Measurements from ENCODE around the gene SCAF4.
"Not testable (repeated sequence)": the region's sequence is repeated elsewhere in the genome, so short reads cannot be mapped to it uniquely, and the experiment has no call there.

Gene SCAF4, protein sequence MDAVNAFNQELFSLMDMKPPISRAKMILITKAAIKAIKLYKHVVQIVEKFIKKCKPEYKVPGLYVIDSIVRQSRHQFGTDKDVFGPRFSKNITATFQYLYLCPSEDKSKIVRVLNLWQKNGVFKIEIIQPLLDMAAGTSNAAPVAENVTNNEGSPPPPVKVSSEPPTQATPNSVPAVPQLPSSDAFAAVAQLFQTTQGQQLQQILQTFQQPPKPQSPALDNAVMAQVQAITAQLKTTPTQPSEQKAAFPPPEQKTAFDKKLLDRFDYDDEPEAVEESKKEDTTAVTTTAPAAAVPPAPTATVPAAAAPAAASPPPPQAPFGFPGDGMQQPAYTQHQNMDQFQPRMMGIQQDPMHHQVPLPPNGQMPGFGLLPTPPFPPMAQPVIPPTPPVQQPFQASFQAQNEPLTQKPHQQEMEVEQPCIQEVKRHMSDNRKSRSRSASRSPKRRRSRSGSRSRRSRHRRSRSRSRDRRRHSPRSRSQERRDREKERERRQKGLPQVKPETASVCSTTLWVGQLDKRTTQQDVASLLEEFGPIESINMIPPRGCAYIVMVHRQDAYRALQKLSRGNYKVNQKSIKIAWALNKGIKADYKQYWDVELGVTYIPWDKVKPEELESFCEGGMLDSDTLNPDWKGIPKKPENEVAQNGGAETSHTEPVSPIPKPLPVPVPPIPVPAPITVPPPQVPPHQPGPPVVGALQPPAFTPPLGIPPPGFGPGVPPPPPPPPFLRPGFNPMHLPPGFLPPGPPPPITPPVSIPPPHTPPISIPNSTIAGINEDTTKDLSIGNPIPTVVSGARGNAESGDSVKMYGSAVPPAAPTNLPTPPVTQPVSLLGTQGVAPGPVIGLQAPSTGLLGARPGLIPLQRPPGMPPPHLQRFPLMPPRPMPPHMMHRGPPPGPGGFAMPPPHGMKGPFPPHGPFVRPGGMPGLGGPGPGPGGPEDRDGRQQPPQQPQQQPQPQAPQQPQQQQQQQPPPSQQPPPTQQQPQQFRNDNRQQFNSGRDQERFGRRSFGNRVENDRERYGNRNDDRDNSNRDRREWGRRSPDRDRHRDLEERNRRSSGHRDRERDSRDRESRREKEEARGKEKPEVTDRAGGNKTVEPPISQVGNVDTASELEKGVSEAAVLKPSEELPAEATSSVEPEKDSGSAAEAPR

DNA sequence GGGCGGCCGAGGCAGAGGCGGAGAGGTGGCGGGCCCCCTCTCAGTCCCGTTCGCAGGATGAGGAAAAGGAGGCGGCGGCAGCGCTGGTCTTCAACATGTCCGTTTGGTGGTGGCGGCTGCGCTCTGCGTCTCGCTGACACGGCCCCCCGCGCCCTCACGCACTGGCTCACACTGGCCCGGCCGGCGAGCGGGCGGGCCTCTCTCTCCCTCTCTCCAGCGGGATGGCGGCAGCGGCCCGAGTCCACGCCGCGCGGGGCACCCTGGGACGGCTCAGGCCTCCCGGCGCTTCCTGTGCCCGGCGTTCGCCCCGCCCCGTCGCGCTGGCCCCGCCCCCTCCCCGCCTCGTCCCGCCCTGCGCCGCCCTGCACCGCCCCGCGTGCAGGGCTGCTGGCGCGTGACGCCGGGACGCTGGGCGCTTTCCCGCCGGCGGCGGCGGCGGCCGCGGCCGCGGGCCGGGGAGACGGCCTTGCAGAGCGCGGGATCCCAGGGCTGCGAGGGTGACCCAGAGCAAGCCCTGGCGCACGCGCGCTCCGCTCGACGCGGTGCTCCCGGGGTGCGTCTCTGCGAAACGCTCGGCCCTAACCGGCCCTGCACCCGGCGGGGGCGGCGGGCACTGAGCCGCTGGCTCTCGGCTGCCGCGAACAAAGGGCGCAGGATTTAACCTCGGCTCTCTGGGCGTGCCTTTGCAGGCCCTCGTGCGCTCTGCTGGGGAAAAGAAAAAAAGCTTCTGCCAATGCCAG, at the start of gene SCAF4:
SCAF4 (minus strand) TSS at position 262 of the 740 bp plus-strand sequence. CDS start 426 bp downstream, outside the sequence.
- DNase-seq (ENCODE audit: low read depth) = peak; percentile 64

DNA sequence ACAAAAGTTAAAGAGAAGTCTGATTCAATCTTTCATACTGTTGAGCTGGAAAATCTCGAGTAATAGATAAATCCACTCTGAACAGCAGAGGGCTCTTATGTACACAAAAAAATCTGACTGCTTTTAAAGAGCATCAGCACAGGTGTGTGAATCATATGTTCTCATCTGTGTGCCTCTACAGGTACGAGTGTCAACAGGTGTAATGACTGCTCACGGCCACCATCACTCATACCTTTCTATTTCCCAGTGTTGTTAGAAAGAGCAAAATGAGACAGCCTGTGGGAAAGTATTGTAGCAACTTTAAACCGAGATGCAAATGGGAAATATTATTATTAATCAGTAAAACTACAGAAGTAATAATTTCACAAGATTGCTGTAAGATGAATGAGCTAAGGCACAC, 49.0 kb upstream of the SCAF4 start:
- DNase-seq (ENCODE audit: low read depth) = no peak

DNA sequence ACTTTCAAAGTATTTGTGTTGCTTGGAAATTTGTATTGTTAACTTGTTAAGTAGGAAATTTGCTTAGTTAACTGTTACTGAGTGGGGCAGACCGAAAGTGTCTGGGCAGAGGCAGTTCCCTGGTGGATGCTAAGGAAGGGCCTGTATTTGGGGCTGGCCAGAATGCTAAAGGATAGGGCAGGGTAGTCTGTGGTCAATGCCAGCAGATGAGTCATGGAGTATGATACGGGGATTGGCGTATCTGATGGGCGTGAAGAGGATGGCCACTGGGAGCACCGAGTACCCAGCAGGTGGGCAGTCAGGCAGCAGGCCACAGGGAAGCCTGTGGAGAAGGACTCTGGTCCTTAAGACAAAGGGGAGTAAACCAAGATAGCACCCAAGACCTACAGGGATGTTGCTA, 46.6 kb upstream of the SCAF4 start:
- DNase-seq (ENCODE audit: low read depth) = peak; percentile 11

DNA sequence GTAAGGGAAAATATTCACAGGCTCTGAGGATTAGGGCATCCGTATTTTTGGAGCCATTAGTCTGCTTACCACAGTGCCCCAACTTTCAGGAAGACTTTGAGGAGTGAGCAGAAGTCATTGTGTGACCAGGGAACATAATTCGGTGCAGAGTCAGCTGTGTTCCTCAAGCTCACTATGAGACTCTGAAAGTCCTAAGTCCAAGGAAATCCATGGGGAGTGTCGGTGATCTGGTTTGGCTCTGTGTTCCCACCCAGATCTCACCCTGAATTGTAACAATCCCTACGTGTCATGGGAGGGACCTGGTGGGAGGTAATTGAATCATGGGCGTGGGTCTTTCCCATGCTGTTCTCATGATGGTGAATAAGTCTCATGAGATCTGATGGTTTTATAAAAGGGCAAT, 45.9 kb upstream of the SCAF4 start:
- no peak for DNase-seq (ENCODE audit: low read depth)

DNA sequence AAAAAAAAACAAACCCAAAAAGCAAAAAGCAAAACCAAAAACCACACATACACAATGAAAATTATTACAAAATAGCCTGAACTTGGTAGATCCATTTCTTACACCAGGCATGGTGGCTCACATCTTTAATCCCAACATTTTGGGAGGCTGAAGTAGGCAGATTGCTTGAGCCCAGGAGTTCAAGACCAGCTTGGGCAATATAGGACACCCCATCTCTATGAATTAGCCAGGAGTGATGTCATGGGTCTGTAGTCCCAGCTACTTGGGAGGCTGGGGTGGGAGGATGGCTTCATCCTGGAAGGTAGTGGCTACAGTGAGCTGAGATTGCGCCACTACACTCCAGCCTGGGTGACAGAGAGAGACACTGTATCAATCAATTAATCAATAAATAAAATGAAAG, 42.1 kb upstream of the SCAF4 start:
- DNase-seq (ENCODE audit: low read depth) = no peak

DNA sequence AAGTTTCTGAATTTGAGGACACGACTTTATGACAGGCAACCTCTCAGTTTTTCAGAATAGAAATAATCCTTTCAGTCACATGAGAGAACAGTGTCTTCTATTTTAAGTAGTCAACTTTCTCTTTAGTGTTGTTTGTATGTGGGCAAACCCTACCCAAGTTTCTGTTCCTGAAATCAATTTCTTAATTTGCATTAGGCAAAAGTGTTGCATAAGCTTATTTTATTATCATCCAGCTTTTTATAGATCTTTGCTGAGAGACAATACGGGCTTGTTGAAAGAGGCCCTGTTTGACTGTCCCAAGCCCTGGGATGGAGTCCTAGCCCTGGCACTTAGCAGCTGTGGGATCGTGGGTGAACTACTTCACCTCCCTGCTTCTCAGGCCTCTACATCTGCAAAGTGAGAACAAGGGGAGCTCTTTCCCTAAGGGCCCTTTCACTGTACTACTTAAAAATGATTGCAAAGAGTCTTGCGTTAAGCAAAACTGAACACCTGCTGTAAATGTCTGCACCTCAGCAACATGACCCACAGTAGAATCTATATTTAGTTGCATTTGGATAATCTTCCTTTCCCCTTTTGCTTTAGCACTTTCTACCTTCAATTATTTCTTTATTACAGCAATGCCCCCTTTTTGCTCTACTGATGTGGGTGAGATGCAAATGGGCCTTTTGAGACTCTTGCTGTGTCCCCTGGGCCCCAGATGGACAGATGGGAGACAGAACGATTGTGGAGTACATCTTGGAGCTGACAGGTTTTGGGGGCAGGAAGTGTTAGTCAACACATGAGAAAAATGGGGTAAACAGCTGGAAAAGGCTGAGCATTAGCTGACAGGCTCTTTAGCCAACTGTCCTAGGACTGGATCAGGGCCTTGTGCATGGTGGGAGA, 41.0 kb upstream of the SCAF4 start:
- no peak for DNase-seq (ENCODE audit: low read depth)

DNA sequence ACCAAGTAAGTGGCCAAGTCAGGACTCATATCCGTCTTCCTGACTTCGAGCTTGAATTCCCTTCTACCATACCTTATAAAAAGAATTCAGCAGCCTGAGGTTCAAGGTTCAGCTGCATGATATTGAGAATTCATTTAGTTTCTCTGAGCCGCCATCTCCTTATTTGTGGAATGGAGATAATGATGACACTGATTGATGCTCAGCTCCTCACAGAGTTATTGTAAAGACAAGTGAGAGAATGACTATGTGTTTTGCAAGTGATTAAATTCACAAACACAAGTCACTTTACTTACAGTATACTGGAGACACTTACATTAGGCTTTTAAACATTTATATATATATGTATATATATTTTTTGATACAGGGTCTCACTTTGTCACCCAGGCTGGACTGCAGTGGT, 39.8 kb upstream of the SCAF4 start:
- DNase-seq (ENCODE audit: low read depth) = no peak

DNA sequence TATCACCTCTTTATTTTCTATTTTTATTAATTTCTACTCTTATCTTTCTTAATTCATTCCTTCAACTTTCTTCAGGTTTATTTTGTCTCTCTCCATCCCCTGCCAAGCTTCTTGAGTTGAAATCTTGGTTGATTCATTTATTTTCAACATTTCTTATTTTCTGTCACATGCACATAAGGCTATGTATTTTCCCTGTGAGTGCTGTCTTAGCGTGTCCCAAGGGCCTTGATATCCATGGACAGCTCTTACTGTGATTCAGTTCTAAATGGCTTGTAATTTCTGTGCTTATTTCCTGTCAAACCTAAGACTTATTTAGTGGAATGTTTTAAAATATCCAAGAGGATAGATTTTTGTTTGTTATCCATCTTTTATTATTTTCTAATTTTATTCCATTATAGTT, 36.8 kb upstream of the SCAF4 start:
- DNase-seq (ENCODE audit: low read depth) = no peak

DNA sequence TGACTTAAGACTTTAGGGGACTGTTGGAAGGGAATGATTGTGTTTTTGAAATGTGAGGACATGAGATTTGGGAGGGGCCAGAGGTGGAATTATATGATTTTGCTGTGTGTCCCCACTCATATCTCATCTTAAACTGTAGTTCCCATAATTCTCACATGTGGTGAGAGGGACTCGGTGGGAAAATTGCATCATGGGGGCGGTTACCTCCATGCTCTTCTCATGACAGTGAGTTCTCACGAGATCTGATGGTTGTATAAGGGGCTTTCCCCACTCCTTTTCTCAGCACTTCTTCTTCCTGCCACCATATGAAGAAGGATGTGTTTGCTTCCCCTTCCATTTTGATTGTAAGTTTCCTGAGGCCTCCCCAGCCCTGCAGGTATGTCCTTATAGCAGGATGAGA, 35.0 kb upstream of the SCAF4 start:
- DNase-seq (ENCODE audit: low read depth) = no peak

DNA sequence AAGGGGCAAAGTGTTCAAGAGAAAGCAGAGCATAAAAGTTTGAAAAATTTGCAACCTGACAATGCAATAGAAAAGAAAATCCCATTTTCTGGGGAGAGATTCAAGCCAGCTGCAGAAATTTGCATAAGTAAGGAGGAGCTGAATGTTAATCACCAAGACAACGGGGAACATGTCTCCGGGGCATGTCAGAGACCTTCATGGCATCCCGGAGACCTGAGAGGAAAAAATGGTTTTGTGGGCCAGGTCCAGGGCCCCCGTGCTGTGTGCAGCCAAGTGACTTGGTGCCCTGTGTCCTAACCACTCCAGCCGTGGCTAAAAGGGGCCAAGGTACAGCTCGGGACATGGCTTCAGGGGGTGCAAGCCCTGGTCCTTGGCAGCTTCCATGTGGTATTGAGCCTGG, 33.9 kb upstream of the SCAF4 start:
- DNase-seq (ENCODE audit: low read depth) = not testable (repeated sequence)

DNA sequence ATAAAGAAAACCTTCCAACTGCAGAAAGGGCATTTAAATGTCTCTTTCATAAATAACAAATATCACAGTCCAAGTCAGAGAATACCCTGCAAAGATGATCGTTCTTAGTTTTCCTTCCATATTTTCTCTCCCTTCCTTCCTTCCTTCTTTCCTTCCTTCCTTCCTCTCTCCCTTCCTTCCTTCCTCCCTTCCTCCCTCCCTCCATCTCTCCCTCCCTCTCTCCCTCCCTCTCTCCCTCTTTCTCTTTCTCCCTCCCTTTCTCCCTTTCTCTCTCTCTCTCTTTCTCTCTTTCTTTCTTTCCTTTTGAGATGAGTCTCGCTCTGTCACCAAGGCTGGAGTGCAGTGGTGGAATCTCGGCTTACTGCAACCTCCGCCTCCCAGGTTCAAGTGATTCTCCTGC, 29.0 kb upstream of the SCAF4 start:
- no peak for DNase-seq (ENCODE audit: low read depth)

DNA sequence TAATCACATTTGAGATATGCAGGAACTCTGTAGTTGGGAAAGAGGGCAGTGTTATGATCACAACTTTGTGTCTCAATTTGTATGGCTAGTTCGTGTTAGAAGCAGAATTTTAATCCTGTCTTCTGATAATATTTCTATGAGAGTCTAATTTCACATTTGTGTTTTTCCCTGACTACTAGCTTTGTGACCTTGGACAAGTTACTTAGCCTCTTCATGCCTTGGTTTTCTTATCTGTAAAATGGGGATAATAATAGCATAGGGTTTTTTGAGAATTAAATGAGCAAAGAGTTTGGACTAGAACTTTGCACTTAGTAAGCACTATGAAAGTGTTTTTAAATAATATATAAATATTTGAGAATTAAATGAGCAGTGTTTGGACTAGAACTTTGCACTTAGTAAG, 24.9 kb upstream of the SCAF4 start:
- no peak for DNase-seq (ENCODE audit: low read depth)

DNA sequence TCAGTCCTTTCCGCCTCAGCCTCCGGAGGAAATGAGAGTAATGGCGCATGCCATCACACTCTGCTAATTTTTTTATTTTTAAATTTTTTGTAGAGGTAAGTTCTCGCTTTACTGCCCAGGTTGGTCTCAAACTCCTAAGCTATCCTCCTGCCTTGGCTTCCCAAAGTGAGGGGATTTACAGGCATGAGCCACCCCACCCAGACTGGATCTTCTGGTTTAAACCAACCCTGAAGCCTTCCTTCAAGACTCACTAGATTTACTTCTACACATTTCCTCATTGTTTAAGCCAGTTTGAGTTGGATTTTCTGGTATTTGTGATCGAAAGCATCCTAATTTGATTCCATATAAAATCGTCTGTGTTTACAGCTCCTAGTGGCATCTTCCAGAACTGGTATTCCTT, 23.1 kb upstream of the SCAF4 start:
- no peak for DNase-seq (ENCODE audit: low read depth)

DNA sequence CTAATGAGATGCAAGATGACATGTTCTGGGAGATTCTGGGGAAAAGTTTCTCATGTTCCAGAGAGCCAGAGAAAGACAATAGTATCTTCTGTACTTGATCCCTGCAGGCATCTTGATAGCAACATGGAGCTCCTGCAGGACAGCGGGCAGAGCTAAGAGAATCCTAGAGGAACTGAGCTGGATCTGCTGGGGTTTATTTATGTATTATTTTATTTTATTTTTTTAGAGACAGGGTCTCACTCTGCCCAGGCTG, 22.7 kb upstream of the SCAF4 start:
- no peak for DNase-seq (ENCODE audit: low read depth)

DNA sequence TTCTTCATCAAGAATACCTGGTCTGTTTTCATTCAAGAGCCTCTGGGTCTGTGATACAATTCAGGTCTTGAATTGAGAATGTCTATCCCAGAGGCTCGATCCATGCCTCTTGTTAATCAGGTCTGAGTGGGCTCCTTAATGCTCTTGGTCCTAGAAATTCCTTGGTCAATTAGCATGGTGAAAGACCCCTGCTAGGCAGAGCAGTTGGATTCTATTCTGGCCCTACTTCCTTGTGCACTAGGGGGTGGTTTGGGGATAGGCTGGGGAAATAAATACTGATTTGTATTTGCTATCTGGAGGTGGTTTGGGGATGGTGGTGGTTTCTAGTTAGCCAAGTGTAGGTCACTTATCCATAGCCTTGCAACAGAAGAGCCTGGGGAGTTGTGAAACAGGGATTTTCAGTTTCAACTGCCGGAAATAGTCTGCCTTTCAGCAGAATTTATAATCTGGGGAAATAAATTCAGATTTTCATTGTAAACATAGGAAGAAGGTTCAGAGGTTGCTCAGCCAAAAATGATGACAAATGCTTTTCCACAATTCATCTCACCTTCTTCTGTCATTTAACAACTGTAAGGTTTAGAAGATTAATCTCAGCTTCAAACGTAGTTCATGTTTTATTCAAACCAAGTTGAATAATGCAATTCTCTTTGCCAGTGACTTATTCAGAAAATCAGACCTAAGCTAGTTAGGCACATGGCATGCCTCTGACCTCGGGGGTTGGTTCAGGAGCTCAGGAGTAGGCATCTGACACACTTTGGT, 22.2 kb upstream of the SCAF4 start:
- no peak for DNase-seq (ENCODE audit: low read depth)

DNA sequence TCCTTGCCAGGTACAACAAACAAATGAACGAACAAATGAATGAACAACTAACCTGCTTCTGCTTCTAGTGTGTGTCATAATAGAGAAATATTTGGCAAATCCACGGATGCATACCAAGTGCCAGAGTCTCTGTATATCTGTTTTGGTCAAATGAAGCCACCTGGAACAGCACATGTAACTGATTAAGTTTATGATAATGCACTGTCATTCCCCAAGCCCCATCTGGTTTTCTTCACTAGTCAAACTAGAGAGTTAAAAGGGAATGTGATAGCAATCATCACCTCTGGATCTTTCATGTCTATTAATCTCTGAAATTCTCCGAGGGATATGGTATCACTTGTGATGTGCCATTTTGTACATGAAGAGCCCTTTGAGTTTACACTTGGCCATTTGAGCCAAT, 21.0 kb upstream of the SCAF4 start:
- DNase-seq (ENCODE audit: low read depth) = no peak

DNA sequence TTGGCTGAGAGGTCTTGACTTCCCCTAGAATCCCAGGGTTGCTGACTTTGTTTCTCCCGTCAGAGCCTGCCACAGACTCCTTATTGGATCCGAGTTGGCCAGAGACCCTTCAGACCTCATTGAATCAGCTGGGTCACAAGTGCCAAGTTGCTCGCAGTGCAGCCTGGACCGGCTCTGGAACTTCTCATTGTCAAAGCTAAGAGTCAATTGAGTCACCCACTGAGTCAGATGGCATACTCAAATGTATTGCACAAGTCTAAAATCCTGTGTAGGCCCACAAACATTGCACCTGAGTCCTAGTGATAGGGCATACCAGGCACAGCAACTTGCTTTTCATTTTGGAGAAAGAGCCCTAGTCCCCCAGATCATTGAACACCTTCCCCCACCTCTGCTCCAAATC, 20.4 kb upstream of the SCAF4 start:
- DNase-seq (ENCODE audit: low read depth) = no peak

DNA sequence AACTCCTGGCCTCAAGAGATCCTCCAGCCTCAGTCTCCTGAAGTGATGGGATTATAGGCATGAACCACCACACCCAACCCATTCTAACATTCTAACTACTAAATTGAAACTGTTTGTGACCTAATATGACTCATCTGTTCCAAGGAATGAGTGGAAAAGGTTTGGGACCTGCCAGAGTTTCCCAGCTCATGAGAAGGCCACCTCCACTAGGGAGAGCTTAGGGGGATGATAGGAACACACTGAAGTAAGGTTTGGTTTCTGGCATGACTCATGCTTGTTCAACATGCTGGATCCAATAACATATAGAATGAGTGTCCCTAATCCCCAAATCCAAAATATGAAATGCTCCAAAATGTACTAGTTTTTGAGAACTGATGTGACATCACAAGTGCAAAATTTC, 18.9 kb upstream of the SCAF4 start:
- no peak for DNase-seq (ENCODE audit: low read depth)

DNA sequence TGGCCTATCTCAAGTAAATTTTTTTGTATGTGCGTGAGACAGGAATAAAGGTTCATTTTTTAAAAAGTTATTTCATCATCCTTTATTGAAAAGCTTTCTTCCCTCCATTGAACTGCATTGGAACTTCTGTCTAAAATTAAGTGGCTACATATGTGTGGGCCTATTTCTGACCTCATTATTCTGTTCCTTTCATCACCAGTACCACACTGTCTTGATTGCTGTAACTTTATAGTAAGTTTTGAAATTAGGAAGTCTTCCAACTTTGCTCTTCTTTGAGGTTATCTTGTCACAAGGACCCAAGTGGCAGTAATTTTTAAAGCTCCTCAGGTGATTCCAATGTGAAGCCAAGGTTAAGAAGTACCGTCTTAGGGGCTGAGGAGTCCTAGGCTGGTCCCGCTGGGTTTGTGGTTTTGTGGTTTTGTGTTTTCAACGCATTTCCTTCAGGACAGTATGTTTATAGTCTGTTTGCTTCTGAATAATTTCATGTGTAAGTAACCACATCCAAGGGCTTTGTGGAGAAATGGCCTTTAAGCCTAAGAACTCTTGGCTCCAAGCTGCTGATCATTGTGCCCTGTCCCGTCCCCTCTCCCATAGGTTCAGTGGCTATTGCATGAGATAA, 12.4 kb upstream of the SCAF4 start:
- DNase-seq (ENCODE audit: low read depth) = no peak

DNA sequence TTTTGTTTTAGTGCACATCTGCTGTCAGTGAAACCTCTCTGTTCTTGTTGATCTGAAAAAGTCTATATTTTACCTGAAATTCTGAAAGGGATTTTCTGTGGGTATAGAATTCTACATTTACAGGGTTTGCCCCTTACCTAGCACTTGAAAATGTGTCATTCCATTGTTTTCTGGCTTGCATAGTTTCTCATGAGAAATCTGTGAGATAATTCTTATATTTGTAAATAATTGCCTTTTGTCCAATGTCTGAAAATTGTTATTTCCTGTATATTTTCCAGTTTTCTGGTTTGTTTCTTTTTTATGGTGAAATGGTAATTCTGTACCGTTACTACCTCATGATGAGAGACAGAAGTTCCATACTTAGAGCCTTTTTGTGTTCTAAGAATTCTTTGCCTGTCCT, 11.8 kb upstream of the SCAF4 start:
- no peak for DNase-seq (ENCODE audit: low read depth)
